WTC11 (cell line): ENCODE measurements around the gene NCBP3. TPM values are rescaled to one million over a fixed set of nuclear protein-coding genes. Genes with fewer than 3 reads are reported as not detected.

Experiments
- ATAC-seq: fragments of 200-7000 bp; cut with Tn5 transposase; 2 replicates; pipeline ENCODE4 v1.10.0; 2021; ENCODE audit warnings: mild to moderate bottlenecking, moderate library complexity
- CTCF ChIA-PET: fragments of 300-600 bp; sonication (Branson Sonifier 250); formaldehyde crosslinking; loops from one replicate; lab custom pipeline; 2021; ENCODE audit warnings: antibody characterized with exemption; lab: Charles Lee
- POLR2A ChIA-PET: fragments of 350-600 bp; sonication (Branson Sonifier 250); formaldehyde crosslinking; loops from one replicate; lab custom pipeline; 2021; ENCODE audit warnings: antibody characterized with exemption; lab: Charles Lee
- DNase-seq: peaks from one replicate; pipeline ENCODE4 v3.0.0; 2021; ENCODE audit warnings: low spot score
- H3K27ac Mint-ChIP-seq: 2 replicates; pipeline ENCODE4 v1.8.0; 2021; ENCODE audit warnings: mixed read lengths
- H3K27me3 Mint-ChIP-seq: 2 replicates; pipeline ENCODE4 v1.8.0; 2021; ENCODE audit warnings: low read depth, mild to moderate bottlenecking, moderate library complexity, mixed read lengths
- H3K36me3 Mint-ChIP-seq: 2 replicates; pipeline ENCODE4 v1.8.0; 2021; ENCODE audit warnings: mixed read lengths
- H3K4me1 Mint-ChIP-seq: 2 replicates; pipeline ENCODE4 v1.8.0; 2022; ENCODE audit warnings: mixed read lengths
- H3K4me3 Mint-ChIP-seq: 2 replicates; pipeline ENCODE4 v1.8.0; 2021; ENCODE audit warnings: mild to moderate bottlenecking, moderate library complexity, mixed read lengths
- H3K9me3 Mint-ChIP-seq: 2 replicates; pipeline ENCODE4 v1.8.0; 2021; ENCODE audit warnings: mixed read lengths
- ATF6 ChIP-seq: sonication (generic); formaldehyde crosslinking; IDR thresholded peaks from 2 replicates; pipeline ENCODE4 v1.8.1; 2023; ENCODE audit warnings: mild to moderate bottlenecking, missing genetic modification reagents
- CBFB ChIP-seq: sonication (generic); formaldehyde crosslinking; IDR thresholded peaks from 2 replicates; pipeline ENCODE4 v1.8.1; 2022; ENCODE audit warnings: mild to moderate bottlenecking, low read depth, missing genetic modification reagents
- FOXK1 ChIP-seq: sonication (generic); formaldehyde crosslinking; IDR thresholded peaks from 2 replicates; pipeline ENCODE4 v1.8.0; 2022; ENCODE audit warnings: mild to moderate bottlenecking, moderate library complexity, missing genetic modification reagents
- FOXP1 ChIP-seq: sonication (generic); formaldehyde crosslinking; IDR thresholded peaks from 2 replicates; pipeline ENCODE4 v1.8.0; 2022; ENCODE audit warnings: missing genetic modification reagents, mild to moderate bottlenecking, moderate library complexity, borderline replicate concordance
- GABPB1 ChIP-seq: sonication (generic); formaldehyde crosslinking; IDR thresholded peaks from 2 replicates; pipeline ENCODE4 v1.8.1; 2023; ENCODE audit warnings: mild to moderate bottlenecking, missing genetic modification reagents
- KAT7 ChIP-seq: sonication (generic); formaldehyde crosslinking; IDR thresholded peaks from 2 replicates; pipeline ENCODE4 v1.8.1; 2023; ENCODE audit warnings: missing genetic modification reagents, mild to moderate bottlenecking, borderline replicate concordance
- MLX ChIP-seq: sonication (generic); formaldehyde crosslinking; IDR thresholded peaks from 2 replicates; pipeline ENCODE4 v1.8.1; 2023; ENCODE audit warnings: mild to moderate bottlenecking, missing genetic modification reagents, moderate library complexity
- MYBL2 ChIP-seq: sonication (generic); formaldehyde crosslinking; IDR thresholded peaks from 2 replicates; pipeline ENCODE4 v1.8.1; 2023; ENCODE audit warnings: mild to moderate bottlenecking, moderate library complexity, missing genetic modification reagents
- NFATC4 ChIP-seq: fragments of 250-450 bp; sonication (Bioruptor Pico); IDR thresholded peaks from 2 replicates; pipeline ENCODE4 v1.9.0; 2021; ENCODE audit warnings: mild to moderate bottlenecking
- NR2C2 ChIP-seq: sonication (generic); formaldehyde crosslinking; IDR thresholded peaks from 2 replicates; pipeline ENCODE4 v1.8.0; 2022; ENCODE audit warnings: mild to moderate bottlenecking, missing genetic modification reagents
- RELA ChIP-seq: sonication (generic); formaldehyde crosslinking; IDR thresholded peaks from 2 replicates; pipeline ENCODE4 v1.8.1; 2022; ENCODE audit warnings: missing genetic modification reagents, mild to moderate bottlenecking, borderline replicate concordance
- RORB ChIP-seq: fragments of 250-450 bp; sonication (Bioruptor Pico); IDR thresholded peaks from 2 replicates; pipeline ENCODE4 v1.9.0; 2021; ENCODE audit warnings: mild to moderate bottlenecking
- SMAD4 ChIP-seq: sonication (generic); formaldehyde crosslinking; IDR thresholded peaks from 2 replicates; pipeline ENCODE4 v1.8.0; 2022; ENCODE audit warnings: mild to moderate bottlenecking, missing genetic modification reagents
- SP1 ChIP-seq: sonication (generic); formaldehyde crosslinking; conservative IDR thresholded peaks from 2 replicates; pipeline ENCODE4 v1.8.1; 2022; ENCODE audit warnings: missing genetic modification reagents
- STAT6 ChIP-seq: sonication (generic); formaldehyde crosslinking; conservative IDR thresholded peaks from 2 replicates; pipeline ENCODE4 v1.8.1; 2023; ENCODE audit warnings: mild to moderate bottlenecking, low read depth, missing genetic modification reagents, moderate library complexity
- ZBTB21 ChIP-seq: sonication (generic); formaldehyde crosslinking; IDR thresholded peaks from 2 replicates; pipeline ENCODE4 v1.8.1; 2023; ENCODE audit warnings: mild to moderate bottlenecking, missing genetic modification reagents, borderline replicate concordance
- ZNF121 ChIP-seq: sonication (generic); formaldehyde crosslinking; IDR thresholded peaks from 2 replicates; pipeline ENCODE4 v1.8.0; 2023; ENCODE audit warnings: missing genetic modification reagents
- ZNF423 ChIP-seq: fragments of 250-450 bp; sonication (Bioruptor Pico); IDR thresholded peaks from 2 replicates; pipeline ENCODE4 v2.1.2; 2022; ENCODE audit warnings: mild to moderate bottlenecking, moderate library complexity
- total RNA-seq: library from RNA; stranded (reverse); gene quantifications from 3 replicates; pipeline ENCODE4 v1.2.3, GENCODE V29; 2021
- TF ChIP-seq, protein P1 (sequence below): sonication (generic); formaldehyde crosslinking; IDR thresholded peaks from 2 replicates; pipeline ENCODE4 v1.8.1; 2022; ENCODE audit warnings: mild to moderate bottlenecking, moderate library complexity, missing genetic modification reagents
- TF ChIP-seq, protein P2 (sequence below): sonication (generic); formaldehyde crosslinking; IDR thresholded peaks from 2 replicates; pipeline ENCODE4 v1.8.1; 2023; ENCODE audit warnings: mild to moderate bottlenecking, missing genetic modification reagents
- TF ChIP-seq, protein P3 (sequence below): sonication (generic); formaldehyde crosslinking; IDR thresholded peaks from 2 replicates; pipeline ENCODE4 v1.8.1; 2023; ENCODE audit warnings: mild to moderate bottlenecking, moderate library complexity, missing genetic modification reagents

Gene NCBP3
- total RNA-seq, 1 experiment from 2014 or later, result 48.7 TPM

DNA sequence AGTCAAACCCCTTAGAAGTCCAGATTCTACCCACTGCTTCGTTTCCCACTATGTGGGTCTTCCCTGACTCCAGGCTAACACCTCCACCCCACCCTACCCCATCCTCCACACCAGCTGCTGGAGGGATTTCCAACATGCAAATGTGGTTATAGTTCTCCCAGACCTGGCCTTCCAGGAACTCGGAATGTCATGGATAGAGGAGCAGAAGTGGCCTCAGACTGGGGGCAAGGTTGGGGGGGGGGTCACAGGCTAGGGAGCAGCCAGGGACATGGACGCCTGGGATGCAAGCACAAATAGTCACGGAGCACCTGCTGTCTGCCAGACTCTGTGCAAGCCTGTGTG, 44.8 kb upstream of the NCBP3 start (continued):
- TF ChIP-seq ATF6 (CRISPR knock-in tag) (no peak), NR2C2 (no peak)

DNA sequence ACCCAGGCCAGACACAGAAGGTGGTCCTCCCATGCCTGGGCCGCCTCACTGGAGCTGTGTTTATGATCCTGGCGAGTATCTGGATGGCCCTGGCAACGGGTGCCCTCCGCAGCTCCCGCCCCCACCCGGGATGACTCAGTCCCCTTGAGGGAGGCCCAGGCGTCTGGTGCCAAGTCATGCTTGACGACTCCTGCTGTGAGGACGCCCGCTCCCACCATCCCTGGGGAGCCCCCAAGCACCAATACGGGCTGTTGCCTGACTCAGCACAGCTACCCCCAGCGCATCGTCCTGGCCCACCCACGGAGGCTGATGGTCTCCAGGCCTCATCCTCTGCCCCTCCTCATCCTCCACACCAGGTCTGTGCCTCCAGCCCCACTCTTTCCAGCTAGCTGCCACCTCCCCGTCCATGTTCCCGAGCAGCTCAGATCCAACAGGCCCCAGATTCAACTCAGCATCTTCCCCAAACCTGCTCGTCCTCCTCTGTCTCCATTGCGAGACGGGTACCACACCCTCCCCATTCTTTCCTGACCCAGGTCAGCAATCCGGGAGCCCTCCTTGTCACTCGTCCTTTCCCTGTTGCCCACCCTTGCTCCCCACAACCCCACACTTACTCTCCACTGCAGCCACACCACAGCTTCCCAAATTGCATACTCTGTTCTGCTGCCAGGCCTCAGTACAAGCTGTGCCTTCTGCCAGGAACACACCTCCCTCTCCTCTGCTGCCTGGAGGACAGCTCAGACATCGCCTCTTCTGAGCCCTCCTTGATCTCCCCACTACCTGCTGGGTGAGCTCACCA, 44.2 kb upstream of the NCBP3 start:
- DNase-seq (no peak), ATAC-seq (no peak)
- Mint-ChIP-seq H3K4me1 (peaks cover 34% of the 10 kb centered on the region), H3K4me3 (no peak overlapping the region), H3K27ac (no peak overlapping the region; the same call in 1 of the 2 replicates), H3K9me3 (no peaks in the 10 kb centered on the region), H3K27me3 (peaks cover 7% of the 10 kb centered on the region; the same call in 1 of the 2 replicates), H3K36me3 (no peaks in the 10 kb centered on the region)
- ChIA-PET POLR2A (interaction anchor here (1.1 kb wide), 1 partner anchor 44 kb away, joined by 4 read pairs; the partner anchor contains the start of gene NCBP3), CTCF (interaction anchor here (0.7 to 2.7 kb wide), 8 partner anchors 11 to 153 kb away, joined by 3 to 7 read pairs (median 3); partner anchors contain the start of gene NCBP3)
- no peak for TF ChIP-seq ZBTB21 (CRISPR knock-in tag)
- TF ChIP-seq, protein P1, sequence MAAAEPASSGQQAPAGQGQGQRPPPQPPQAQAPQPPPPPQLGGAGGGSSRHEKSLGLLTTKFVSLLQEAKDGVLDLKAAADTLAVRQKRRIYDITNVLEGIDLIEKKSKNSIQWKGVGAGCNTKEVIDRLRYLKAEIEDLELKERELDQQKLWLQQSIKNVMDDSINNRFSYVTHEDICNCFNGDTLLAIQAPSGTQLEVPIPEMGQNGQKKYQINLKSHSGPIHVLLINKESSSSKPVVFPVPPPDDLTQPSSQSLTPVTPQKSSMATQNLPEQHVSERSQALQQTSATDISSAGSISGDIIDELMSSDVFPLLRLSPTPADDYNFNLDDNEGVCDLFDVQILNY, result no peak
- TF ChIP-seq, protein P2, sequence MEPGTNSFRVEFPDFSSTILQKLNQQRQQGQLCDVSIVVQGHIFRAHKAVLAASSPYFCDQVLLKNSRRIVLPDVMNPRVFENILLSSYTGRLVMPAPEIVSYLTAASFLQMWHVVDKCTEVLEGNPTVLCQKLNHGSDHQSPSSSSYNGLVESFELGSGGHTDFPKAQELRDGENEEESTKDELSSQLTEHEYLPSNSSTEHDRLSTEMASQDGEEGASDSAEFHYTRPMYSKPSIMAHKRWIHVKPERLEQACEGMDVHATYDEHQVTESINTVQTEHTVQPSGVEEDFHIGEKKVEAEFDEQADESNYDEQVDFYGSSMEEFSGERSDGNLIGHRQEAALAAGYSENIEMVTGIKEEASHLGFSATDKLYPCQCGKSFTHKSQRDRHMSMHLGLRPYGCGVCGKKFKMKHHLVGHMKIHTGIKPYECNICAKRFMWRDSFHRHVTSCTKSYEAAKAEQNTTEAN (CRISPR knock-in tag), result no peak
- no peak for TF ChIP-seq NFATC4 (CRISPR knock-in tag)
- no peak for TF ChIP-seq MYBL2 (CRISPR knock-in tag)
- no peak for TF ChIP-seq FOXP1 (CRISPR knock-in tag)
- TF ChIP-seq RELA, result no peak

DNA sequence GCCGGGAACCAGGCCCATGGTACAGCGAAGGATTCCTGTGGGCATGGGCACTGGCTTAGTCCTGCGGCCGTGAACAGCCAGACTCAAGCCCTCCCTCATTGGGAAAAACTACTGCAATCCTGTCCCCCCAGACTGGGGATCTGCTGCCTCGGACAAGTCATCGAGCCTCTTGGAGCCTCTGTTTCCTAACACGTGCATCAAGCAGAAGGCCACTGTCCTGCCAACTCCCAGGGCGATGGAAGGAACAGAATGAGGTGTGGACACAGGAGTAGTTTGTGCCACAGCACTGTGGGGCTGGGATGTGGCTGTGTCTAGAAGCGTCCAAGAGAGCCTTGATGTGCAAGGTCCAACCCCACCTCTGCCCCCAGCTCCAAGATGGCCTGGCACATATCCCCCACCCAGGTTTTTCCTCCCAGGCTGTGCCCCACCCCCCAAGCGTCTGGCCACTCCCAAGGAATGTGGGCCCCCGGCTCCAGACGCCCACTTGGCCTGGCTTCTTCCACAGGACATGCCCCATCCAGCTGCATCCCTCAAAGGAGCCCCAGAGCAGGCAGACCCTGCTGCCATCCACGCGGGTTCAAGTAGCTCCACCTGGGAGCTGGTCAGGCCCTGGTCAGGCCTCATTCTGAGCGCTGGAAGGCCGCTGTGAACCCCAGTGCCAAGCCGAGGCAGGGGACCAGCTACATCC, 43.4 kb upstream of the NCBP3 start:
- H3K9me3 Mint-ChIP-seq, result no peaks in the 10 kb centered on the region
- no peak overlapping the region for H3K4me3 Mint-ChIP-seq
- DNase-seq, result no peak
- POLR2A ChIA-PET, result interaction anchor here (1.1 kb wide), 1 partner anchor 44 kb away, joined by 4 read pairs; the partner anchor contains the start of gene NCBP3
- ATAC-seq, result no peak
- CTCF ChIA-PET, result interaction anchor here (0.9 to 2.7 kb wide), 5 partner anchors 15 to 46 kb away, joined by 3 to 7 read pairs (median 3); no protein-coding TSS in a partner anchor
- 0 out of 2 replicates have a peak, but pooled peaks cover 5% of the 10 kb centered on the region for H3K36me3 Mint-ChIP-seq
- peaks cover 7% of the 10 kb centered on the region; the same call in 1 of the 2 replicates for H3K27me3 Mint-ChIP-seq
- H3K27ac Mint-ChIP-seq, result no peak overlapping the region
- H3K4me1 Mint-ChIP-seq, result peaks cover 34% of the 10 kb centered on the region
- no peak for TF ChIP-seq STAT6 (CRISPR knock-in tag)
- no peak for TF ChIP-seq SP1 (CRISPR knock-in tag)
- no peak for TF ChIP-seq MLX
- TF ChIP-seq RORB, result no peak
- TF ChIP-seq SMAD4 (CRISPR knock-in tag), result no peak
- no peak for TF ChIP-seq GABPB1 (CRISPR knock-in tag)
- TF ChIP-seq, protein P3, sequence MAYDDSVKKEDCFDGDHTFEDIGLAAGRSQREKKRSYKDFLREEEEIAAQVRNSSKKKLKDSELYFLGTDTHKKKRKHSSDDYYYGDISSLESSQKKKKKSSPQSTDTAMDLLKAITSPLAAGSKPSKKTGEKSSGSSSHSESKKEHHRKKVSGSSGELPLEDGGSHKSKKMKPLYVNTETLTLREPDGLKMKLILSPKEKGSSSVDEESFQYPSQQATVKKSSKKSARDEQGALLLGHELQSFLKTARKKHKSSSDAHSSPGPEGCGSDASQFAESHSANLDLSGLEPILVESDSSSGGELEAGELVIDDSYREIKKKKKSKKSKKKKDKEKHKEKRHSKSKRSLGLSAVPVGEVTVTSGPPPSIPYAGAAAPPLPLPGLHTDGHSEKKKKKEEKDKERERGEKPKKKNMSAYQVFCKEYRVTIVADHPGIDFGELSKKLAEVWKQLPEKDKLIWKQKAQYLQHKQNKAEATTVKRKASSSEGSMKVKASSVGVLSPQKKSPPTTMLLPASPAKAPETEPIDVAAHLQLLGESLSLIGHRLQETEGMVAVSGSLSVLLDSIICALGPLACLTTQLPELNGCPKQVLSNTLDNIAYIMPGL (CRISPR knock-in tag), result no peak
- TF ChIP-seq FOXK1 (CRISPR knock-in tag), result no peak
- no peak for TF ChIP-seq KAT7 (CRISPR knock-in tag)
- no peak for TF ChIP-seq ZNF121
- TF ChIP-seq CBFB (CRISPR knock-in tag), result no peak
- TF ChIP-seq ZNF423 (CRISPR knock-in tag), result no peak
